Activated CD8-positive, alpha-beta T cell treated with anti-CD3 and anti-CD28 coated beads for 36 hours (primary cell): ENCODE measurements around the gene TAF11L14. TPM values are rescaled to one million over a fixed set of nuclear protein-coding genes. Genes with fewer than 3 reads are reported as not detected.

Experiments
- ATAC-seq: fragments of 200-7000 bp; cut with Tn5 transposase; one replicate; pipeline ENCODE4 v1.10.0; 2021; ENCODE audit warnings: mild to moderate bottlenecking, moderate library complexity
- CTCF ChIA-PET: fragments of 350-600 bp; sonication (Branson Sonifier 250); formaldehyde crosslinking; loops from one replicate; lab custom pipeline; 2021; ENCODE audit warnings: antibody characterized with exemption; lab: Charles Lee
- POLR2A ChIA-PET: fragments of 350-600 bp; sonication (Branson Sonifier 250); formaldehyde crosslinking; loops from one replicate; lab custom pipeline; 2021; ENCODE audit warnings: antibody characterized with exemption; lab: Charles Lee
- DNase-seq: peaks from one replicate; pipeline ENCODE4 v3.0.0-alpha.2; 2020
- H3K27ac Mint-ChIP-seq: one replicate; pipeline ENCODE4 v1.8.0; 2021; ENCODE audit warnings: mild to moderate bottlenecking, mixed read lengths
- H3K27me3 Mint-ChIP-seq: one replicate; pipeline ENCODE4 v1.8.0; 2021; ENCODE audit warnings: mixed read lengths
- H3K36me3 Mint-ChIP-seq: one replicate; pipeline ENCODE4 v1.8.0; 2021; ENCODE audit warnings: low read depth, mixed read lengths
- H3K4me1 Mint-ChIP-seq: one replicate; pipeline ENCODE4 v1.8.0; 2021; ENCODE audit warnings: low read depth, mixed read lengths
- H3K4me3 Mint-ChIP-seq: one replicate; pipeline ENCODE4 v1.8.0; 2021; ENCODE audit warnings: mild to moderate bottlenecking, moderate library complexity, mixed read lengths
- H3K9me3 Mint-ChIP-seq: one replicate; pipeline ENCODE4 v1.8.0; 2021; ENCODE audit warnings: mixed read lengths
- CTCF ChIP-seq: fragments of 200-600 bp; IDR thresholded peaks from one replicate; pipeline ENCODE4 v1.8.0; 2022; ENCODE audit warnings: antibody characterized with exemption, mild to moderate bottlenecking
- intact Hi-C: fragments of 100-400 bp; cut with micrococcal nuclease; formaldehyde crosslinking; loops from one replicate; pipeline ENCODE4 v1.10.0; 2022
- total RNA-seq, 2 experiments: library from RNA; stranded (reverse); gene quantifications; one replicate each; pipeline ENCODE4 v1.2.3, GENCODE V29; 2021

The TAF11L14 gene
- total RNA-seq, 2 experiments from 2014 or later = not detected

- Mint-ChIP-seq H3K27ac (no peak overlapping the region), H3K4me1 (no peaks in the 10 kb centered on the region), H3K36me3 (no peaks in the 10 kb centered on the region), H3K9me3 (peaks cover 19% of the 10 kb centered on the region), H3K4me3 (no peak overlapping the region), H3K27me3 (no peaks in the 10 kb centered on the region)
- intact Hi-C loops = no loop called here
- ATAC-seq = no peak
- ChIA-PET CTCF (no interaction called here), POLR2A (no interaction called here)
- TF ChIP-seq CTCF = no peak
- no peak for DNase-seq
Measured at GRCh38 chr5:17655921-17656320, 21.7 kb downstream of the TAF11L14 start.

- no peaks in the 10 kb centered on the region for H3K36me3 Mint-ChIP-seq
- CTCF ChIA-PET = no interaction called here
- intact Hi-C loops = no loop called here
- DNase-seq (no peak), ATAC-seq (no peak)
- H3K27me3 Mint-ChIP-seq = no peaks in the 10 kb centered on the region
- H3K9me3 Mint-ChIP-seq = peaks cover 17% of the 10 kb centered on the region
- POLR2A ChIA-PET = no interaction called here
- H3K27ac Mint-ChIP-seq = no peak overlapping the region
- no peak overlapping the region for H3K4me3 Mint-ChIP-seq
- no peak for TF ChIP-seq CTCF
- no peaks in the 10 kb centered on the region for H3K4me1 Mint-ChIP-seq
Measured at GRCh38 chr5:17663182-17663581, 28.9 kb downstream of the TAF11L14 start.

GRCh38 chr5:17665836-17666235 lies 31.6 kb downstream of the TAF11L14 start:
- TF ChIP-seq CTCF = no peak
- Mint-ChIP-seq H3K27me3 (no peaks in the 10 kb centered on the region), H3K9me3 (peaks cover 14% of the 10 kb centered on the region), H3K36me3 (no peaks in the 10 kb centered on the region), H3K4me1 (no peaks in the 10 kb centered on the region), H3K4me3 (no peak overlapping the region), H3K27ac (no peak overlapping the region)
- DNase-seq (no peak), ATAC-seq (no peak)
- intact Hi-C loops = no loop called here
- ChIA-PET POLR2A (no interaction called here), CTCF (no interaction called here)

- Mint-ChIP-seq H3K4me3 (no peak overlapping the region), H3K4me1 (no peaks in the 10 kb centered on the region), H3K27me3 (no peaks in the 10 kb centered on the region), H3K9me3 (peaks cover 11% of the 10 kb centered on the region), H3K27ac (no peak overlapping the region), H3K36me3 (no peaks in the 10 kb centered on the region)
- ChIA-PET POLR2A (no interaction called here), CTCF (no interaction called here)
- DNase-seq = no peak
- intact Hi-C loops = no loop called here
- ATAC-seq = no peak
- no peak for TF ChIP-seq CTCF
Measured at GRCh38 chr5:17666726-17667235, 32.5 kb downstream of the TAF11L14 start.

GRCh38 chr5:17670353-17670752 lies 36.1 kb downstream of the TAF11L14 start:
- H3K27me3 Mint-ChIP-seq = no peaks in the 10 kb centered on the region
- no peak for DNase-seq
- peaks cover 16% of the 10 kb centered on the region for H3K9me3 Mint-ChIP-seq
- no peak for TF ChIP-seq CTCF
- CTCF ChIA-PET = no interaction called here
- H3K4me3 Mint-ChIP-seq = no peak overlapping the region
- H3K27ac Mint-ChIP-seq = no peak overlapping the region
- no peak for ATAC-seq
- intact Hi-C loops = no loop called here
- POLR2A ChIA-PET = no interaction called here
- H3K4me1 Mint-ChIP-seq = no peaks in the 10 kb centered on the region
- H3K36me3 Mint-ChIP-seq = no peaks in the 10 kb centered on the region
